Liver (tissue), 9 donors: ENCODE results near the gene TMEM269. TPM values are rescaled to one million over a fixed set of nuclear protein-coding genes. Genes with fewer than 3 reads are reported as not detected.

Source experiments
- DNase-seq: peaks from one replicate; pipeline ENCODE4 v3.0.0-alpha.2; 2017; ENCODE audit warnings: low spot score
- H3K27ac ChIP-seq, 2 donors: one replicate each; pipeline ENCODE4 v1.7.0; 2013; ENCODE audit warnings: inconsistent platforms in 2 of 2, low read length in 2 of 2, control low read depth in 1 of 2, low read depth in 1 of 2, mild to moderate bottlenecking in 1 of 2
- H3K27me3 ChIP-seq, 4 donors: one replicate each; pipeline versions ENCODE4 v1.6.1 to v1.7.0; 2013; ENCODE audit warnings: low read length in 3 of 4, inconsistent platforms in 1 of 4, mild to moderate bottlenecking in 1 of 4, moderate library complexity in 1 of 4; ENCODE audit not compliant: control insufficient read depth in 4 of 4, insufficient read depth in 4 of 4
- H3K36me3 ChIP-seq, 4 donors: one replicate each; pipeline versions ENCODE4 v1.6.1 to v1.7.0; 2013; ENCODE audit warnings: low read length in 3 of 4, mild to moderate bottlenecking in 3 of 4, low read depth in 1 of 4, moderate library complexity in 1 of 4; ENCODE audit not compliant: control insufficient read depth in 4 of 4, insufficient read depth in 3 of 4
- H3K4me1 ChIP-seq, 4 donors: one replicate each; pipeline versions ENCODE4 v1.6.1 to v1.7.0; 2013; ENCODE audit warnings: low read length in 3 of 4, mild to moderate bottlenecking in 3 of 4, moderate library complexity in 1 of 4; ENCODE audit not compliant: control insufficient read depth in 4 of 4, insufficient read depth in 4 of 4
- H3K4me3 ChIP-seq, 3 donors: one replicate each; pipeline versions ENCODE4 v1.6.1 to v1.7.0; 2013; ENCODE audit warnings: low read length in 3 of 3, control low read depth in 1 of 3, low read depth in 1 of 3, mild to moderate bottlenecking in 1 of 3
- H3K9ac ChIP-seq, 2 donors: one replicate each; pipeline ENCODE4 v1.7.0; 2013; ENCODE audit warnings: low read length in 2 of 2, mild to moderate bottlenecking in 2 of 2, moderate library complexity in 2 of 2, control low read depth in 1 of 2, low read depth in 1 of 2
- H3K9me3 ChIP-seq, 4 donors: one replicate each; pipeline versions ENCODE4 v1.6.1 to v1.7.0; 2013; ENCODE audit warnings: low read length in 3 of 4; ENCODE audit not compliant: control insufficient read depth in 4 of 4
- ATF3 ChIP-seq: IDR thresholded peaks from 2 replicates; pipeline ENCODE4 v1.6.1; 2016; ENCODE audit warnings: antibody characterized with exemption
- EGR1 ChIP-seq, 2 donors: IDR thresholded peaks; 2 replicates each; pipeline ENCODE4 v1.6.1; 2016 to 2018; ENCODE audit warnings: antibody characterized with exemption in 2 of 2, low read depth in 2 of 2
- FOXA1 ChIP-seq: IDR thresholded peaks from 2 replicates; pipeline ENCODE4 v1.6.1; 2016; ENCODE audit warnings: antibody characterized with exemption
- FOXA2 ChIP-seq: IDR thresholded peaks from 2 replicates; pipeline ENCODE4 v1.6.1; 2016; ENCODE audit warnings: antibody characterized with exemption
- GABPA ChIP-seq, 2 donors: IDR thresholded peaks in 1 of 2; conservative IDR thresholded peaks in 1 of 2; 2 replicates each; pipeline ENCODE4 v1.6.1; 2016; ENCODE audit warnings: antibody characterized with exemption in 2 of 2, mild to moderate bottlenecking in 1 of 2, moderate library complexity in 1 of 2
- HNF4G ChIP-seq: IDR thresholded peaks from 2 replicates; pipeline ENCODE4 v1.6.1; 2016; ENCODE audit warnings: antibody characterized with exemption
- JUND ChIP-seq, 2 donors: IDR thresholded peaks; 2 replicates each; pipeline ENCODE4 v1.6.1; 2016; ENCODE audit warnings: antibody characterized with exemption in 2 of 2
- NR2F2 ChIP-seq: IDR thresholded peaks from 2 replicates; pipeline ENCODE4 v1.6.1; 2016; ENCODE audit warnings: antibody characterized with exemption
- RAD21 ChIP-seq, 2 donors: IDR thresholded peaks; 2 replicates each; pipeline ENCODE4 v1.6.1; 2016; ENCODE audit warnings: antibody characterized with exemption in 2 of 2, mild to moderate bottlenecking in 2 of 2
- REST ChIP-seq: IDR thresholded peaks from 2 replicates; pipeline ENCODE4 v1.6.1; 2016; ENCODE audit warnings: antibody characterized with exemption, mild to moderate bottlenecking
- RXRA ChIP-seq, 2 donors: IDR thresholded peaks; 2 replicates each; pipeline ENCODE4 v1.6.1; 2017 to 2018; ENCODE audit warnings: antibody characterized with exemption in 2 of 2, mild to moderate bottlenecking in 1 of 2
- SP1 ChIP-seq: IDR thresholded peaks from 2 replicates; pipeline ENCODE4 v1.6.1; 2018; ENCODE audit warnings: antibody characterized with exemption, mild to moderate bottlenecking
- TAF1 ChIP-seq: conservative IDR thresholded peaks from 2 replicates; pipeline ENCODE4 v1.6.1; 2016; ENCODE audit warnings: antibody characterized with exemption, mild to moderate bottlenecking
- YY1 ChIP-seq: IDR thresholded peaks from 2 replicates; pipeline ENCODE4 v1.6.1; 2016; ENCODE audit warnings: antibody characterized with exemption, mild to moderate bottlenecking
- ZBTB33 ChIP-seq: IDR thresholded peaks from 2 replicates; pipeline ENCODE4 v1.6.1; 2016; ENCODE audit warnings: antibody characterized with exemption
- WGBS: extraction: QIAGEN DNeasy Blood & Tissue Kit; methylation state at CpG from one replicate; pipeline ENCODE4 v1.1.7; 2013; 5-methylcytosine and 5-hydroxymethylcytosine counted together
- polyA plus RNA-seq, 2 donors: library from polyadenylated mRNA; stranded (reverse) in 1 of 2; unstranded in 1 of 2; fragments of 200-250 nt in 1 of 2; fragments of >200 nt in 1 of 2; fragmentation: Nextera tagmentation in 1 of 2; extraction: Ambion mirVana in 1 of 2; gene quantifications; one replicate each; pipeline versions ENCODE4 v1.2.1 to v1.2.3, GENCODE V29; 2013 to 2015
- total RNA-seq, 2 donors: library from RNA; depleted of rRNA; stranded (reverse); fragments of >200 nt; gene quantifications; one replicate each; pipeline ENCODE4 v1.2.3, GENCODE V29; 2014
- TF ChIP-seq, protein P1 (sequence below): fragments of 150-350 bp; IDR thresholded peaks from 2 replicates; pipeline ENCODE4 v1.5.1; 2017; ENCODE audit warnings: improper control_type of control experiment, low read depth, low read length; ENCODE audit not compliant: missing input control
- TF ChIP-seq, protein P2 (sequence below): IDR thresholded peaks from 2 replicates; pipeline ENCODE4 v1.6.1; 2016; ENCODE audit warnings: antibody characterized with exemption
- donor health status: healthy.
- donor health status: healthy.
- donor health status: healthy.
- donor health status: healthy.
- donor health status: healthy.

TMEM269 gene
- total and polyA plus RNA-seq, 4 donors: 0.05 to 0.08 TPM; not detected in 2

GRCh38 chr1:42769811-42770210 is 15.0 kb upstream of the TMEM269 start:
- Histone ChIP-seq H3K9me3 (no peaks in the 10 kb centered on the region), H3K4me3 (no peak overlapping the region), H3K9ac (no peak overlapping the region), H3K36me3 (peaks cover 0 to 4% (median 1%) of the 10 kb centered on the region in 4 donors), H3K27ac (no peak overlapping the region), H3K27me3 (no peaks in the 10 kb centered on the region), H3K4me1 (peaks cover 7 to 35% (median 26%) of the 10 kb centered on the region in 4 donors)
- 97% methylated on average over 3 of the region's 3 CpGs for WGBS
- DNase-seq: no peak
- TF ChIP-seq REST: no peak
- no peak for TF ChIP-seq JUND (IDR thresholded peaks at IDR 0.05)
- TF ChIP-seq TAF1: no peak
- no peak for TF ChIP-seq NR2F2
- TF ChIP-seq RAD21 (IDR thresholded peaks at IDR 0.05): no peak
- TF ChIP-seq, protein P1, sequence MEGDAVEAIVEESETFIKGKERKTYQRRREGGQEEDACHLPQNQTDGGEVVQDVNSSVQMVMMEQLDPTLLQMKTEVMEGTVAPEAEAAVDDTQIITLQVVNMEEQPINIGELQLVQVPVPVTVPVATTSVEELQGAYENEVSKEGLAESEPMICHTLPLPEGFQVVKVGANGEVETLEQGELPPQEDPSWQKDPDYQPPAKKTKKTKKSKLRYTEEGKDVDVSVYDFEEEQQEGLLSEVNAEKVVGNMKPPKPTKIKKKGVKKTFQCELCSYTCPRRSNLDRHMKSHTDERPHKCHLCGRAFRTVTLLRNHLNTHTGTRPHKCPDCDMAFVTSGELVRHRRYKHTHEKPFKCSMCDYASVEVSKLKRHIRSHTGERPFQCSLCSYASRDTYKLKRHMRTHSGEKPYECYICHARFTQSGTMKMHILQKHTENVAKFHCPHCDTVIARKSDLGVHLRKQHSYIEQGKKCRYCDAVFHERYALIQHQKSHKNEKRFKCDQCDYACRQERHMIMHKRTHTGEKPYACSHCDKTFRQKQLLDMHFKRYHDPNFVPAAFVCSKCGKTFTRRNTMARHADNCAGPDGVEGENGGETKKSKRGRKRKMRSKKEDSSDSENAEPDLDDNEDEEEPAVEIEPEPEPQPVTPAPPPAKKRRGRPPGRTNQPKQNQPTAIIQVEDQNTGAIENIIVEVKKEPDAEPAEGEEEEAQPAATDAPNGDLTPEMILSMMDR: no peak

DNA sequence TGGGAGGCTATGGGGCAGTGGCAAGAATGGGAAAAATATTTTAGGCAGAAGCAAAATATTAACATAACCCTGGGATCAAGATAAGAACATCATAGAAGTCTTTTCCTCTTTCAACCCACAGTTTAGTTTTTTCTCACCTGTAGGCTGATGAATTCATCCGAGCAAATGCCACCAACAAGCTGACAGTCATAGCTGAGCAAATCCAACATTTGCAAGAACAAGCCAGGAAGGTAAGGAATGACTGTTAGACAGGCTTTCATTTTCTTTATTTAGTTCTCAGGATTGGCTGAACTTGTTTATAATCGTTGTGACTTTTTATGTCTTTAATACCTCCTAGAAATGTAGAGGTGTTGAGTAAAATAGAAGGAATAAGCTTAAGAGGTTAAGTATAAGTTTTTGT is 11.4 kb upstream of the TMEM269 start:
- no peak for DNase-seq
- Histone ChIP-seq H3K9ac (no peak overlapping the region), H3K9me3 (no peaks in the 10 kb centered on the region), H3K27ac (no peak overlapping the region), H3K4me3 (no peak overlapping the region), H3K27me3 (no peaks in the 10 kb centered on the region), H3K4me1 (peaks cover 4 to 21% (median 13%) of the 10 kb centered on the region in 4 donors), H3K36me3 (peaks cover 7 to 34% (median 11%) of the 10 kb centered on the region in 4 donors)
- no peak for TF ChIP-seq RXRA (IDR thresholded peaks at IDR 0.05)
- no peak for TF ChIP-seq RAD21 (IDR thresholded peaks at IDR 0.05)
- no peak for TF ChIP-seq ZBTB33
- TF ChIP-seq ATF3: no peak
- no peak for TF ChIP-seq REST
- no peak for TF ChIP-seq FOXA2
- TF ChIP-seq FOXA1: no peak
- no peak for TF ChIP-seq EGR1 (IDR thresholded peaks at IDR 0.05; ENCODE audit: low read depth in 2 of 2)
- TF ChIP-seq HNF4G: no peak
- TF ChIP-seq GABPA (IDR thresholded peaks at IDR 0.05 in 1 of 2, conservative IDR thresholded peaks at IDR 0.05 in 1 of 2): no peak
- no peak for TF ChIP-seq YY1
- TF ChIP-seq, protein P1: no peak
- TF ChIP-seq, protein P2, sequence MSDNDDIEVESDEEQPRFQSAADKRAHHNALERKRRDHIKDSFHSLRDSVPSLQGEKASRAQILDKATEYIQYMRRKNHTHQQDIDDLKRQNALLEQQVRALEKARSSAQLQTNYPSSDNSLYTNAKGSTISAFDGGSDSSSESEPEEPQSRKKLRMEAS: no peak
- TF ChIP-seq SP1: no peak
- 50% methylated on average over 2 of the region's 2 CpGs for WGBS
